GM19372 (cell line): ENCODE results near the gene POLR3C.

Experiments used
- ATAC-seq: cut with Tn5 transposase; IDR thresholded peaks from one replicate; pipeline ENCODE4 v1.9.1; 2021; ENCODE audit warnings: mild to moderate bottlenecking, low read depth, moderate library complexity; ENCODE audit not compliant: unreplicated experiment

POLR3C gene

DNA sequence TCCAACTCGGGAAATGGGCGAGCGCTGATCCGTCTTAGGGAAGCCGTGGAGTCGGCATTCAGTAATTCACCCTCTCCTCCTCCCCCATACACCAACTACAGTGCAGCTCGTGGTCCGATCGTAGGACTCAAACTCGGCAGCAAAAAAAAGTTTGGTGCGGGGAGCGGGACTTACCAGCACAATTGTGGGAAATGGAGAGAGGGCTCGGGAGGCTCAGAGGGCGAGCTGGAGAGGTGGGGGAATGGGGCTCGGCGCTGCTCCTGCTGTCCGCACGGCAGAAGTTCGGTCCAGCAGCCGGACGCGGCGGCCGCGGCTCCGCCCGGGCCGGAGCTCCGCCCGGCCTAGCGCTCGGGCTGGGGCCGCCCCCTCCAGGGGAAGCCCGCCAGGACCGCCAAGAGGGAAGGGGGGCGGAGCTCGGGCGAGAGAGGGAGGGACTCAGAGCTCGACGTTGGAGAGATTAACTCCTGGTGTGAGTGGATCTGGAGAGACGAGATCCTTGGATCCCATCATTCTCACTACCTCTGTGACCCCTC lies 35.6 kb downstream of the POLR3C start:
- ATAC-seq: peak; percentile 64

DNA sequence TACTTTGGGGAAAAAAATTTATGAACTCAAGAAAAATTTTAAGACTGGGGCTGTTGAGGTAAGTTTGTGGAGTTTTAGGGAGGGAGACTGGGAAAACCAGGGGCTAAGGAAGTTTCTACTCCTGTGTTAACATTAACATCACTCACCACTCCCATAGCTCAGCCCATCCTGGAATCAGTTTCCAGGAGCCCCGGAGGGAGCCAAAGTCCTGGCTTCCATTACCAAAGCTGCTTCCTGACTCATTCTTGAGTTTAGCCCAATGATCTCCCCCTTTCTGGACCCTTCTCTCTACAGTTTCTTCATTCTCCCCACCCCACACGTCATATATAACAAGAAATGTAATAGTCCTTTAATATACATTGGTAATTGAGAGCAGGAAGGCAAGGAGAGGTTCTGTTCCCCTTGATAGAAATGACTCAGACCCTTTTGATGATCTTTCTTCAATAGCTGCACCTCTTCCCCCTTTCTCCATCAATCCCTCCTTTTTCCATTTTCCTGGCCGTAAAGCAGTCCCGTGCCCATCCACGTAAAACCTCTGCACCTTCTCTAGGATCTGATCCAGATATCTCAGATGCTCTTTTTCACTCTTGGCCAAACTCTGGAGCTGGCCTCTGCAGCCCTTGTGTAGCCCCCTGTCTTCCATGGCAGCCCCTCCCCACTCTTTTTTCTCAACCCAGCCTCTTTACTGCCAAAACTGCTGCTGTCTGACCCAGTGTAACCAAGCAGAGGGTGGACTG lies 39.5 kb downstream of the POLR3C start:
- no peak for ATAC-seq

DNA sequence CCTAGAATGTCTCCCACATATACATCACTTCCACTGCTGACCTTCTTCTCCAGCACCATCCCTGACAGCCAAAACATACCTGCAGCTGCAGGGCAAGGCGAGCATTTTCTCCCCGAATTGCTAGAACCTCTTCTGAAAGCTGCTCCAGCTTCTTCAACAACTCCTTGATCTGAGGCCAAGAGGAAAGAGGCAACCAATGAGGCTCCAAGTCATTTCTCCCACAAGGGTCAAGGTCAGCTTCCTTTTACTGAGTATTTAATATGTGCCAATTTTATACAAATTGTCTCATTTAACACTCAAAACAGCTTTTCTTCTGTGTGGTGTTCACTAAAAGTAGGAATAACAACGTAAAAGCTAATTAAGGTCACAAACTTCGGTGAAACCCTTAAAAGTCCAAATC lies 44.2 kb downstream of the POLR3C start:
- ATAC-seq: no peak

DNA sequence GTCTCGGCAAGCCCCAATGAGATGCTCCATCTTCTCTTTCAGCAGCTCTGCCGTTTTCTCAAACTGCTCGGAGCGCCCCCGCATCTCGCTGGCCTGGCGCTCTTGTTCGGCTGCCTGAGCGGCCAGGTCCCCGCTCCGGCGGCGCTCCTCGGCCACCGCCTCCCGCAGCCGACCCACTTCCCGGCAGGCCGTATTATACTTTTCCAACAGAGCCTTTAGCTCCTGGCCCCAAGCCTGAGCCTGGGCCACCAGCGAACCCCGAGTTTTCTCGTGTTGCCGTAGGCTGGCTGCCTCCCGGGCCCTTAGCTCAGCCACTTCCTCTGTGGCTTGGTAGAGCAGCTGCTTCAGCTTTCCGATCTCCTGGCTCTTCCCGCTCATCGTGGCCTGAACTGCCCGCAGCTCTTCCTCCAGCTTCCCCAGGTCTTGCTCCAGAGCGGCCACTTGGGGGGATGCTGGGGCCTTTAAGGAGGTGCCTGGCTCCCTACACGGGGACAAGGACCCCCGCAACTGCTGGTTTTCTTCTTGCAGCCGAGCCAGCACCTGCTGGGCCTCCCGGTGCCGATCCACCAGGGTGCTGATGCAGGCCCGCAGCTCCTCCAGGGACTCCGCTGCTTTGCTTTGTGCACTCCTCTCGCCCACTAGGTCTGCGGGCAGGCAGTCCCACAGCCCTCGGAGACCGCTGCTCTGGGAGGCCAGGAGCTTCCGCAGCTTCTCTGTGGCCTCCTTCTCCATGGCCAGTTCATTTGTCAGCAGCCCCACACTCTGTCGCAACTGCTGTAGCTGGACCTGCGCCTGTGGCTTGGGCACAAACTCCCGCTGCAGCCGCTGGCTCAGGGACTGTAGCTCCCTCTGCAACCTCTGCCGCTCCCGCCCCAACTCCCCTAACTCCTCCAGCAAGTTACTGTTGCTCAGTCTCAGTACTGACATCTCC lies 48.3 kb downstream of the POLR3C start:
- ATAC-seq: no peak

DNA sequence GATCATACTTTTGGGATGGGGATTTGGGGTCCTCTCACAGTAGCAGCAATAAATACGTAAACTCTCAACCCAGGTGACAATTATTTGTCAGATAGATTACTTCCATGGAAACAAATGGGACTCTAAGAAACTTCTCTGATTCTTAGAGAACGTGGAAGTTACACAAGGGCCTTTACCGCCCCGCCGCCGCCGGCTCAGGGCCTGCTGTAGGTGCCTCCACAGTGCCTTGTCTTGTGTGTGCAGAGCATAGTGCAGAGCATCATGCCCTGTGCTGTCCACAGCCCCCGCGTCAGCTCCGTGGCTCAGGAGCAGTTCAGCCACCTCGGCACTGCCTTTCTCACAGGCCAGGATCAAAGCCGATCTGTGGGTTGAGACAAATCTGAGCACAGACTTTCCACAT lies 50.6 kb downstream of the POLR3C start:
- ATAC-seq: no peak

DNA sequence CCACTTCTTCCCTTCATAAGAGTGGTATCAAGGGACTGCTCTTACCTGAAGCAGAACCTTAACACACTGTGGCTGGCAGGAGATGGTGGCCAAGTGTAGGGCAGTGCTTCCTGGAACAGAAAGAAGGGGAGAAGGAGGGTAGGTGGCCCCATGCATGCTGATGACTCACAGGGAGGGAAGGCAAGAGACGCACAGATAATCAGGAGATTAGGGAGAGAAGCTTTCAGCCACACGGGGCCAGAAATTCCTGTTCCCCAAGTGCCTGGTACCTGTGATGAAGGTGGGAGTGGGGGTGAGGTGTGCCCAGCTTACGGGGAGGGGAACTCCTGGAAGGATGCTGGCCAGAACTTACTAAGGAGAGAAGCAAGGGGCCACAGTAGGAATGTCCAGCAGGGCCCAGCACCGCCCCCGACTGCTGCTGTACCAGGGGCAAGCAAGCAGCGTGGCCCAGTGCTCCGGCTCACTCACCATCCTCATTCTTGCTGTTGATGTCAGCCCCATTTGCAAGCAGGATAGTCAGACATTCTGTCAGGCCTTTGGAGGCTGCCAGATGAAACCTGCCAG lies 54.0 kb downstream of the POLR3C start:
- no peak for ATAC-seq

DNA sequence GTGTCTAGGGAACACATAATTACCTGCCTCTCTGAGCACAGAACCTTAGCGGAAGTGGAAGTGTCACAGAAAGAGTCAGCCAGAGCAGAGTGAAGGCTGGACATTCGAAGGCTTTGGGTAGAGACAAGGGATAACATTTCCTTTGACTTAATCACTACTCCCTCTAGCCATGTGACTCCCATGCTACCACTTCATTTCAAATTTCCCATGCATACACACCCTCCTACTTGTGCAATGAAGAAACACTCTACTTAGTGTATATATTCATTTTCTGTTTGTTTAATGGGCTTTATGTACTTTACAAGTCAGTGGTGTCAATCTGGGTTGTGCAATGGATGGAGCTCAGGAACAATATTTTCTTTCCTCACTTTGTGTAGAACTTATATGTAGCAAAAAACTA lies 54.7 kb downstream of the POLR3C start:
- ATAC-seq: no peak

DNA sequence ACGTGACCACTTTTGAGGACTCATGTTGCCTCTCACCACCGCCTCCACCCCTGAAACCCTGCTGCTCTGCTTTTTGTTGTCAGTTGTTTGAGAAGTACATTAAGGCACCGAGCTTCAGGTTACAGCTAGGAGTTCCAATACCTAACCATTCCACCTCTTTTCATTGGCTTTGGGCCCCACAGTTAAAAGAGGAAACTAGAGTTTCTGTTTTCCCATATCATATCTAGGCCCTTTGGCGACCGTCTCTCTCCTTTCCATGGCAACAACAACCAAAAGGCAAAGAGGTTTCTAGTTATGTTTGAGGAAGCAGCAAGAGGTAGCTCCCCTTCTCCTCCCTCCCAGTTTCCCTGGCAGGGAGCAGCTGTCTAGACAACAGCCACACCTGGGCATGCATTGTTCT lies 55.8 kb downstream of the POLR3C start:
- ATAC-seq: no peak

DNA sequence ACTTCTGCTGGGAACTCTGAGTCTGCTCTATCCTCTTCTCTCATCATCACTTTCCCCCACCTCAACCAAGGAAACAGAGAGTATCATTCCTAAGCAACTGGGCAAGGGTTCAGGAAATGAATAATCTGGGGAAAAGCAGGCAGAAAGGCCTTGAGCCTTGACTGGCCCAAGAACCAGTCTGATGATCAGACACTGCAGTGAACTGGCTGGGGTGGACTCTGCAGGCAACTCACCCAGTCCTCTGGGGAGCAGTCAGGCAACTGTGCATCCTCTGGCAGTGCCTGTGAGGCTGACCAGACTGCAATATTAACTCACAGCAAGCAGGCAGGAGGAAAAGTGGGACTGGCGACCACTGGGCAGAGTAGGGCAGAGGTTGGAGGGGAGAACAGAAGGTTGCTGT lies 60.7 kb downstream of the POLR3C start:
- ATAC-seq: no peak

DNA sequence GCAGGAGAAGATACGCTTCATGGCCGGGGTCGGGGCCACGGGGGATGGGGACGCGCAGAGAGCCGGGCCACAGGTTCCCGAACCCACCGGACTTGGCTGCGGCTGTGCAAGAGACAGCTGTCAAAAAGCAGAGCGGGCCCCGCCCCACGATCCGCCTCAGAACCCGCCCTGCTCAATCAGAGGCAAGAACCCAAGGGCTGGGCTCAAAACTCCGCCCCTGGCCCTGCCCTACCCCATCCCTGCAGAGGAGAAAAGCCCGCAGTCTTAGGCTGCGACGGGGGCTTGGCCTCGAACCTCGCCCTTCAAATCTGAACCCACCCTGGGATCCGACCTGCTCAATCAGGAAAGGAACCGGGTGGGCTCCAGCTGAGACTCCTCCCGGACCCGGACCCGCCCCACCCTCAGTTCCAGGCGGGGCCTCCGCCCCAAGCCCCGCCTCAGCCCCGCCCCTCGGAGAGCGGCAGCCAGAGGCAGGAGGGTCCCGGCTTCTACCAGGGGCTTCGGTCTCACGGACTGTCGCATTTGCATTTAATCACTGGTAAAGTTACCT lies 61.8 kb downstream of the POLR3C start, which contains the start of gene ANKRD35:
ANKRD35 (minus strand) TSS at position 129 of the 550 bp plus-strand sequence; CDS start at position 21, 108 bp downstream.
- peak; percentile 99 for ATAC-seq

DNA sequence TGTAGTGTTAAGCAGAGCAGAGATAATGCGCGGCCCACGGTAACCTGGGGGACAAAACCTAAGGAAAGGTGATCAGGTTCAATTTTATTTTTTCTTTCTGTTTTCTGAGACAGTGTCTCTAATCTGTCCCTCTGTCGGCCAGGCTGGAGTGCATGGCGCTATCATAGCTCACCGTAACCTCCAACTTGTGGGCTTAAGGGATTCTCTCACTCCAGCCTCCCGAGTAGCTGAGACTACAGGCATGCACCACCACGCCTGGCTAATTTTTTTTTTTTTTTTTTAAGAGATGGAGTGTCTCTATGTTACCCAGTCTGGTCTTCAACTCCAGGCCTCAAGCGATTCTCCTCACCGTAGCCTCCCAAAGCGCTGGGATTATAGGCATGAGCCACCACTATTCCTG lies 62.4 kb downstream of the POLR3C start:
- ATAC-seq: no peak

DNA sequence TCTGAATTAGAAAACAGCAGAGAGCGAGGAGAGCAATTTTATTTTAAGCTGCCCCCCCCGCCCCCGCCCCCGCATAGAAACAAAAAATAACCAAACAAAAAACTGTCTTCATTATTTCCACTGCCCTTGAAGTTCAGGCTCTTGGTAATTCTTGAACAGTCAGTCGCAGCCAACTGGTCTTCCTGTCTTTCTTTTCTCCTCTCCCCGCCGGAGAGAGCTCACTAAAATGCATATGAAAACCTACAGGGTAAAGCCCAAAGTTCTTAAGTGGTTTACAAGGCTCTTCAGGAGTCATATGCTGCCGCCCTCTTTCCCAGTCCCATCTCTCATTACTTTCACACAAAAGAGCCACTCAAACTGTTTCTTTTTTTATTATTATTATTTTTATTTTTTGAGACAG lies 62.8 kb downstream of the POLR3C start:
- ATAC-seq: no peak

DNA sequence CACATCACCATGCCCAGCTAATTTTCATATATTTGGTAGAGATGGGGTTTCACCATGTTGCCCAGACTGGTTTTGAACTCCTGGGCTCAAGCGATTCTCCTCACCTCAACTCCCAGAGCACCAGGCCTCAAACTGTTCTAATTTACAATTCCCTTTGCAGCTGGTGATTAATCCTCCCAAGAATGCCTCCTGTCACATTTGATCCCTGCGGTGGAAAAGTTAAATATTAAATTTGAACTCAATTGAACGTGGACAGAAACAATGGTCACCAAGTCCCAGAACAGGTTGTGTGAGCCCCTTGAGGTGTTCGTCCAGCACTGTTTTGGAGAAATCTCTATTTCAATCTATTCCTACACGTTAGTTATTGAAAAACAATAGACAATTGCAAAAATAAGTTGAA lies 63.6 kb downstream of the POLR3C start:
- no peak for ATAC-seq

DNA sequence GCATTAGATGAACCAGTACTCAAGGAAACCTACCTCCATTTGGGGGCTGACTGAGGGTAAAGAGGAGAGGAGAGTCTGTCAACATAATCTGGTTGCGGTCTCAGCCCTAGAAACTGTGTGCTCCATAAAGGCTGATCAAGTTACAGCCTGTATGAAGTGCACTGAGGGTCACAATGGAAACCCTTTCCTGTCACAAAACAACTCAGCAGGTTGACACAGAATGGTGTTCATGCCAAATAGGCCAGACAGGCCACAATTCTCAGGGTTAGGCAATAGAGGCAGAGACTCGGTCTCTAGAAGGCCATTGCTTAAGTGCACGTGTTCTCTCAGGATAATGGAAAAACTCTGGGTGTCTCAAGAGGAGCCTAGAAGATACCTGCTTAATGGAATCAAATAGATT lies 65.7 kb downstream of the POLR3C start:
- no peak for ATAC-seq

DNA sequence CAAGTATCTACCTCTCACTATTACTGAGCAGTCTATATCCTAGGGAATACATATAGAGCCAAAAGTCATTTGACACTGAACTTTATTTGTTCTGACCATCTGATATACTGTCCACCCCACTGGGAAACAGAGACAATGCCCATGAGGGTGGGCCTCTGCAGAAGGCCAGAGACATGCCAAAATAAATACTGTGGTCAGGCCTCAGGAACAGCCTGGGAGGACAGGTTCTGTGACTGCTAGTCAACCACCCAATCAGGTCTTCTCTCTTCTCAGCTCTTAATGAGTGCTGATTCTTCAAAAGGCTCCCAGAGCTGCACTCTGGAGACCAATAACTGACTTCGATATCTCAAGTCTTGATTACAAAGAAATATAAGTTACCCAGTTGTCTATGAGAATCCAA lies 67.1 kb downstream of the POLR3C start:
- no peak for ATAC-seq

DNA sequence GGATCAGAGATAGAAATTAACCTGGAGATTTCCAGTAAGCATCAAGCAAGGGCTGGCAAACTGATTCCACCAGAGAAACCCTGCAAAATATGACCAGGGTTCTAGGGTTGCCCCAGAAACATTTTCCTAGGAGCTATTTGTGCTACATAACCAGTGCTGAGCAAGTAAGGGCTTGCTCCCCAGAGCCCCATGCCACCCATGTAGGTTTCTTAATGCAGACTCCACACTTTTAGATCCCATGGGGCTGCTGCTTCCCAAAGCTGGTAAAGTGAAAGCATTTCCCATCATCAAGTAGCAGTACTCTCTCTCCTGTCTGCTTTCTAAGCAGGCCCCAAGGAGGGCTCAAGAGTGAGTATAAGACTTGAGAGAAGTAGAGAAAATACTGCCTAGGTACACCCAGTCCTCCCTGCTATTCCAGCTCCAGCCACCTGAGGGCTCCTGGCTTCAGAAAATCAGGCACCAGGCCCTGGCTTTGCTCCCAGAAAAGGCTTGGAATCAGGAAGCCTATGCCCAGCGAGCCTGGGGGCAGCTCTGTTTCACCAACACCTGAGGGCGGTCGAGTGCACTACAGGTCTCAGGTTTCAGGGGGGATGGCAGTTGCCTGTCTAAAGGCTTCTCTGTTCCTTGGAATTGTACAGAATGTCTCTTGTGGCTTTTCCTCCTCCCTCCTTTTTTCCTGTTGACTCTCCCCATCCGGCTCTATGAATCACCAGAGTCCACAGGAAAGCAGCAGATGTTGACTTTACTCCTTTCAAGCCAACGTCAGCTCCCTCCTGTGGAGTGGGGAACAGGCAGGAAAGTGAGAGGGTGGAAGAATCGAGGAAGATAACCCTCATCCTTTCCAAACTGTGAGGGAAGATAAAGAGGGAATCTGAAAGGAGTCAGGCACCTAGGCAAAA lies 67.8 kb downstream of the POLR3C start:
- ATAC-seq: no peak

DNA sequence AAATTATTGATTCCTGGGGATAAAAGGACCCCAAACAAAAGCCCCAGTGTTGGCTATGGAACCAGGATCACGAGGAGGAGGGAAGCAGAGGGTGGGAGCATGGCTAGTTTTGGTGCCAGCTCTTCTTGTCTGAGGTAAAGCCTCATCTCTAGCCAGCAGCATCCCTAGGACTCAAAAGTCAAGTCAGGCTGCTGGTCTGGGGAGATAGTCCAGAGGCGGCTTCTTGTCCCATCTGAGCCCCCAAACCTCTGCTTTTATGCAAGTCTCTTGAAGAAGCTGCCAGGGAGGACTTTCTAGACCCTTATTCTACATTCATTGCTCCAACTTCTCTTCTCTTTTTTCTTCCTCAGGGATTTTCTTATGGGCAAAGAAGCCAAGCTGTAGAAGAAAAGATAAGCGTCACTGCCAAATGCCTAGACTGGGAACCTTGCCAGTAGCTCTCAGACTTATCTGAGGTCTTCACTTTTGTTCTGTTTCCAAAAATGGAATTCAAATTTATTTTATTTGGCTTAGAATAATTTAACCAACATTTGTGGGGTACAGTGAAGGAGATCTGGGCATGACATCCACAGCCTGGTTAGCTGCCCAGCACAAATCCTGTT lies 68.6 kb downstream of the POLR3C start:
- ATAC-seq: no peak

DNA sequence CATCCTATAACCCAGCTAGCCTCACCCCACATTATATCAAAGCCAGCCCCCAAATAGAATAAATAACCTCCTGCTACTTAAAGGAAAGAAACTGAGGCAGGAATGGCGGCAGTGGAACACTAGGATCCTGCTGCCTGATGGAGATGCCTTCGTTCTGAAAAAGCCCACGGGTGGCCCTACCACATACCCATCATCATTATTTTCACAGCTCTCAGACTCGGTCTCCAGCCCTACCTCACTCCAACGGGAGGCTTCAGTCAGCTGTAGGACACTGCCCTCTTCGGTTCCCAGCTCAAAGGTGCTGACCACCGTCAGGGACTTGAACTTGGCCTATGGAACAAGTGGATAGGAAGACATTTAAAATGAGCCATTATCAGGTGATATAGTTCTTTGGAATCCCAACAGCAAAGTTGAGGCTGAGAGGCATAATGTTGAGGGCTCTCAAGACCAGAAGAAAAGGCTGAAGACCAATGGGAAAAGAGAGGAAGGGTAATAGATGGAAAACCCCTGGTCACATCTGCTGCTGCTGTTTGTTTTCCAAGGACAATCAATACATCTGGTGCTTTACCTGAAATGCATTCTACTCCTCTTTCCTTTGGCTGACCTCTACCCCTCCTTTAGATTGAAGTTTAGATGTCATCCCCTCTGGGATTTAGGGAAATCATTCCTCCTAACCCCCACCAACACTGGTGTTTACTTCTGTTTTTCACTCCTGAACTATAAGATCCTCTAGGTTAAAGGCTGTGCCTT lies 69.5 kb downstream of the POLR3C start:
- no peak for ATAC-seq
